Activated CD4-positive, alpha-beta memory T cell treated with anti-CD3 and anti-CD28 coated beads for 36 hours (primary cell): ENCODE data around the gene HOXB4. TPM values are rescaled to one million over a fixed set of nuclear protein-coding genes. Genes with fewer than 3 reads are reported as not detected.

ENCODE experiments used
- CTCF ChIA-PET: fragments of 350-600 bp; sonication (Branson Sonifier 250); formaldehyde crosslinking; loops from one replicate; lab custom pipeline; 2021; ENCODE audit warnings: antibody characterized with exemption, inconsistent platforms; lab: Charles Lee
- POLR2A ChIA-PET: fragments of 350-600 bp; sonication (Branson Sonifier 250); formaldehyde crosslinking; loops from one replicate; lab custom pipeline; 2021; ENCODE audit warnings: antibody characterized with exemption; lab: Charles Lee
- DNase-seq: peaks from one replicate; pipeline ENCODE4 v3.0.0-alpha.2; 2020
- H3K27ac Mint-ChIP-seq: one replicate; pipeline ENCODE4 v1.8.0; 2021; ENCODE audit warnings: mixed read lengths
- H3K27me3 Mint-ChIP-seq: one replicate; pipeline ENCODE4 v1.8.0; 2021; ENCODE audit warnings: mixed read lengths
- H3K36me3 Mint-ChIP-seq: one replicate; pipeline ENCODE4 v1.8.0; 2021; ENCODE audit warnings: mixed read lengths
- H3K4me1 Mint-ChIP-seq: one replicate; pipeline ENCODE4 v1.8.0; 2021; ENCODE audit warnings: low read depth, mixed read lengths
- H3K4me3 Mint-ChIP-seq: one replicate; pipeline ENCODE4 v1.8.0; 2021; ENCODE audit warnings: mild to moderate bottlenecking, mixed read lengths
- H3K9me3 Mint-ChIP-seq: one replicate; pipeline ENCODE4 v1.8.0; 2021; ENCODE audit warnings: mixed read lengths
- intact Hi-C: fragments of 100-400 bp; cut with micrococcal nuclease; formaldehyde crosslinking; loops from one replicate; pipeline ENCODE4 v1.15.1; 2023
- total RNA-seq, 2 experiments: library from RNA; stranded (reverse); gene quantifications; one replicate each; pipeline ENCODE4 v1.2.3, GENCODE V29; 2021

Gene HOXB4
- total RNA-seq, 2 experiments from 2014 or later, result 2.3 TPM

- H3K27ac Mint-ChIP-seq, result peak overlapping the region; percentile 52
- no peaks in the 10 kb centered on the region for H3K36me3 Mint-ChIP-seq
- peaks cover 85% of the 10 kb centered on the region for H3K27me3 Mint-ChIP-seq
- no peak overlapping the region for H3K4me3 Mint-ChIP-seq
- CTCF ChIA-PET, result interaction anchor here (0.5 to 2.0 kb wide), 4 partner anchors 12 to 594 kb away, joined by 4 to 6 read pairs (median 4); partner anchors contain the start of gene HOXB5
- no peaks in the 10 kb centered on the region for H3K9me3 Mint-ChIP-seq
- POLR2A ChIA-PET, result no interaction called here
- DNase-seq, result no peak
- intact Hi-C loops, result no loop called here
- H3K4me1 Mint-ChIP-seq, result peaks cover 26% of the 10 kb centered on the region
These were observed 42.5 kb upstream of the HOXB4 start for GRCh38 chr17:48620461-48621139.

DNA sequence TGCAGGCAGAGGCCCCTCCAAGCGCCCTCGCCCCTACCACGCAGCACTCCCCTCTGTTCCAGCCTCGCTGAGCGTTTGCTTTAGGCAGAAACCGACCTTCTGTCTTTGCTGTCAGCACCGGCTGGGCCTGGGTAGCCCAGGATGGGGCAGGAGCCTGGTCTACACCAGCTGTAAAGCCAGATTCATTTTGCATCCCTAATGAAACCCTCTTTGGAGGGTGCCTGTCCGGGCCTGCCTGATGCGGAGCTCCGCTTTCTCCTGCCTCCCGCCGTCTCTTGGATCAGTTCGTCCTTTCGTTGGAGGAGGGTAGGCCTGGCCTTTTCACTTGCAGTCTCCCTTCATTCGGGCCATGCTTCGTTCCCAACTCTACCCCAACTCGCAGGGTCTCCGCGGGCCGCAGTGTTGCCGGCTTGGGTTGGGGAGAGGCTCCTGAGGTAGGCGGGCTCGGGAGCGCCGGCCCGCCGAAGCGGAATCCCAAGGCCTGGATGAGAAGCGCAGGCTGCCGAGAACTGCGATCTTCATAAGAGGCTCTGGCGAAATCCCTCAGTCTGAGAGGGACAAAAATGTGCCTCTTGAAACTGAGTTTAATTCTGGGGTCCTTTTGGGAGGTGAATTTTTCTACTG is 41.8 kb upstream of the HOXB4 start:
- H3K4me3 Mint-ChIP-seq, result no peak overlapping the region
- peaks cover 30% of the 10 kb centered on the region for H3K4me1 Mint-ChIP-seq
- ChIA-PET CTCF (interaction anchor here (0.5 to 4.9 kb wide), 6 partner anchors 12 to 593 kb away, joined by 4 to 22 read pairs (median 5); partner anchors contain the start of gene HOXB5), POLR2A (no interaction called here)
- DNase-seq, result no peak
- no peaks in the 10 kb centered on the region for H3K36me3 Mint-ChIP-seq
- H3K27me3 Mint-ChIP-seq, result peaks cover 87% of the 10 kb centered on the region
- no peak overlapping the region for H3K27ac Mint-ChIP-seq
- no peaks in the 10 kb centered on the region for H3K9me3 Mint-ChIP-seq
- intact Hi-C loops, result loop anchor here (5.0 to 10.0 kb wide), 2 partner anchors 102 to 485 kb away; partner anchors contain the start of genes PRAC1 and PRAC2

GRCh38 chr17:48618256-48618896 is 40.2 kb upstream of the HOXB4 start:
- ChIA-PET CTCF (interaction anchor here (0.5 to 4.9 kb wide), 39 partner anchors 9 to 607 kb away, joined by 3 to 22 read pairs (median 5); partner anchors contain the start of genes CBX1 and HOXB5), POLR2A (no interaction called here)
- Mint-ChIP-seq H3K4me1 (peaks cover 42% of the 10 kb centered on the region), H3K27me3 (peaks cover 89% of the 10 kb centered on the region), H3K9me3 (no peaks in the 10 kb centered on the region), H3K36me3 (no peaks in the 10 kb centered on the region), H3K27ac (peak overlapping the region; percentile 40), H3K4me3 (peak overlapping the region; percentile 17)
- intact Hi-C loops, result loop anchor here (5.0 to 10.0 kb wide), 2 partner anchors 104 to 484 kb away; partner anchors contain the start of genes PRAC1 and PRAC2
- peak; percentile 89 for DNase-seq

- no peaks in the 10 kb centered on the region for H3K9me3 Mint-ChIP-seq
- ChIA-PET CTCF (interaction anchor here (0.7 to 4.9 kb wide), 28 partner anchors 9 to 592 kb away, joined by 3 to 22 read pairs (median 5); partner anchors contain the start of genes CBX1 and HOXB5), POLR2A (no interaction called here)
- no peak for DNase-seq
- intact Hi-C loops, result loop anchor here (5.0 to 10.0 kb wide), 2 partner anchors 105 to 483 kb away; partner anchors contain the start of genes PRAC1 and PRAC2
- H3K4me1 Mint-ChIP-seq, result peaks cover 47% of the 10 kb centered on the region
- H3K27ac Mint-ChIP-seq, result peak overlapping the region; percentile 7
- H3K27me3 Mint-ChIP-seq, result peaks cover 87% of the 10 kb centered on the region
- no peak overlapping the region for H3K4me3 Mint-ChIP-seq
- H3K36me3 Mint-ChIP-seq, result no peaks in the 10 kb centered on the region
These were observed 39.5 kb upstream of the HOXB4 start for GRCh38 chr17:48617471-48618255.

DNA sequence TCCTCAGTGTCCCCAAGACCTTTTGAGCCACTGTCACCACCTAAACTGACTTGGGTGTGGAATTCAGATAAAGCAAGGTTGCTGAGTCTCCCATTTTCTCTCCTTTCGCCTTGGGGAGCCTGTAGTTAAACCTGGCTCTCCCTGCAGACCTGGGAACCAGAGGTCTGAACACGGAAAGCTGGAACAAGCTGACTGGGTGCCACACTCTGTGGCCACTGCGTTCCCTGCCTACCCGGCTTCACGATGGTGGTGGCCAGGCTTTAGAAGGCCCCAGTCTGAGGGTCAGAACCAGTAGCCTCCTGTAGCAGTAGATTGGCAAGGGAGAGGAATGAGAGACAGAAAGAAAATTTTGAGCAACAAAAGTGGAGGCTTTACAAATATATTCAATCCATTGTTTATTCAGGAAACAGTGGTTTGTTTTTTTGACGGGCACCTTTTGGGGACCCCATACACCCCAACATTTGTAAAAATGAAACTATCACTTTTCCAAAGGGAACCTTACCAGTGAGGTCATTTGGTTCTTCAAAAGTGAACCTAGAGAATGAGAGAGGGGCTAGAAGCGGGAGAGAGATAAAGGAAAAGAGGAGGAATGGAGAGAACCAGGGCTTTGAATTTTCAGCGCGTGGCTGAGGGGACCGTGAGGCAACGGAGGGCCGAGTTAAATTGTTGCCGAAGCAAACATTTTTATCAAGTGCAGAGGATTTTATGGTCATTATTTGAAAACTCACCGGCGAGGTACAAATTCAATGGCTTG is 38.7 kb upstream of the HOXB4 start:
- POLR2A ChIA-PET, result no interaction called here
- Mint-ChIP-seq H3K27me3 (peaks cover 83% of the 10 kb centered on the region), H3K27ac (peak overlapping the region; percentile 7)

GRCh38 chr17:48615963-48616716 is 38.0 kb upstream of the HOXB4 start:
- peaks cover 84% of the 10 kb centered on the region for H3K27me3 Mint-ChIP-seq

More for the DNA sequence above, 38.7 kb upstream of the HOXB4 start:
- H3K4me3 Mint-ChIP-seq, result no peak overlapping the region
- no peak for DNase-seq
- CTCF ChIA-PET, result interaction anchor here (1.0 to 4.9 kb wide), 8 partner anchors 8 to 591 kb away, joined by 3 to 22 read pairs (median 6); partner anchors contain the start of gene HOXB5
- H3K36me3 Mint-ChIP-seq, result no peaks in the 10 kb centered on the region
- H3K9me3 Mint-ChIP-seq, result no peaks in the 10 kb centered on the region
- H3K4me1 Mint-ChIP-seq, result peaks cover 51% of the 10 kb centered on the region
- intact Hi-C loops, result loop anchor here (5.0 to 10.0 kb wide), 2 partner anchors 105 to 482 kb away; partner anchors contain the start of genes PRAC1 and PRAC2

GRCh38 chr17:48615047-48615962 is 37.2 kb upstream of the HOXB4 start, which contains the start of gene HOXB8:
Gene HOXB8, minus strand, starts transcription at chr17:48615292. Its CDS starts 588 bp downstream, at chr17:48614704.
- H3K4me3 Mint-ChIP-seq, result peak within 1 kb of the TSS; percentile 20
- H3K4me1 Mint-ChIP-seq, result peaks cover 62% of the 10 kb centered on the region
- H3K27me3 Mint-ChIP-seq, result peaks cover 81% of the 10 kb centered on the region
- CTCF ChIA-PET, result interaction anchor here (0.7 to 4.9 kb wide), 14 partner anchors 9 to 955 kb away, joined by 3 to 22 read pairs (median 4); partner anchors contain the start of gene HOXB5
- H3K9me3 Mint-ChIP-seq, result no peaks in the 10 kb centered on the region
- H3K36me3 Mint-ChIP-seq, result no peaks in the 10 kb centered on the region
- DNase-seq, result no peak
- intact Hi-C loops, result loop anchor here (5.0 to 10.0 kb wide), 2 partner anchors 107 to 481 kb away; partner anchors contain the start of genes PRAC1 and PRAC2
- H3K27ac Mint-ChIP-seq, result peak within 1 kb of the TSS; percentile 42
- POLR2A ChIA-PET, result interaction anchor here (0.5 kb wide), 1 partner anchor 10 kb away, joined by 3 read pairs; no protein-coding TSS in a partner anchor

More at GRCh38 chr17:48615963-48616716, 38.0 kb upstream of the HOXB4 start:
- Mint-ChIP-seq H3K4me1 (peaks cover 57% of the 10 kb centered on the region), H3K27ac (no peak overlapping the region), H3K4me3 (no peak overlapping the region), H3K9me3 (no peaks in the 10 kb centered on the region), H3K36me3 (no peaks in the 10 kb centered on the region)
- intact Hi-C loops, result loop anchor here (5.0 to 10.0 kb wide), 2 partner anchors 106 to 481 kb away; partner anchors contain the start of genes PRAC1 and PRAC2
- ChIA-PET CTCF (interaction anchor here (0.8 to 4.9 kb wide), 9 partner anchors 9 to 536 kb away, joined by 3 to 22 read pairs (median 3); partner anchors contain the start of gene HOXB5), POLR2A (interaction anchor here (0.5 kb wide), 1 partner anchor 10 kb away, joined by 3 read pairs; no protein-coding TSS in a partner anchor)
- DNase-seq, result no peak

GRCh38 chr17:48613862-48614694 is 35.9 kb upstream of the HOXB4 start:
- Mint-ChIP-seq H3K27me3 (peaks cover 78% of the 10 kb centered on the region), H3K9me3 (no peaks in the 10 kb centered on the region), H3K36me3 (no peaks in the 10 kb centered on the region), H3K27ac (no peak overlapping the region), H3K4me1 (peaks cover 59% of the 10 kb centered on the region), H3K4me3 (peak overlapping the region; percentile 28)
- DNase-seq, result peak; percentile 46
- intact Hi-C loops, result loop anchor here (2.0 to 10.0 kb wide), 4 partner anchors 17 to 587 kb away; no protein-coding TSS in a partner anchor
- POLR2A ChIA-PET, result interaction anchor here (2.4 kb wide), 1 partner anchor 12 kb away, joined by 13 read pairs; the partner anchor contains the start of gene HOXB9
- CTCF ChIA-PET, result interaction anchor here (0.6 to 2.7 kb wide), 16 partner anchors 9 to 589 kb away, joined by 3 to 19 read pairs (median 5); partner anchors contain the start of genes HOXB5 and HOXB9
